ENCODE data around the gene SRPRA. TPM values are rescaled to one million over a fixed set of nuclear protein-coding genes. Genes with fewer than 3 reads are reported as not detected.

The SRPRA gene
- total RNA-seq, 1 experiment from 2014 or later: 64.3 TPM

DNA sequence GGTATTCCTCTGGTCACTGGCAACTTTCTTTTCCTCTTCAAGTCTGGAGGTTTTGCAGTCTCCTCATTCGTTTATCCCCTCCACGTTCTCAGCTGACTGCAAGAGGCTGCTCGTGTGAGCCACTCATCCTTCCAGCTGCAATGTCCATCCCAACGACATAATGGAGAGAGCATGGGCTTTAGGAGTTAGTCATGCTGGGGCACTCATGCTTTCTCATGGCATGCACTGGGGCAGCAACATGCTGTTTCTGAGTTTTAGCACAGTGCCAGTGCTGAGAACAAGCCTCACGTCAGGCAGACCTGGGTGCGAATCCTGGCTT lies 42.3 kb upstream of the SRPRA start:
- H3K79me1 ChIP-seq (ENCODE audit: insufficient read depth, low read depth, low read length, poor library complexity, severe bottlenecking): no peaks in the 10 kb centered on the region
- no peak overlapping the region for H2BK5ac ChIP-seq (ENCODE audit: insufficient read length, low read length)
- H3K18ac ChIP-seq (ENCODE audit: insufficient read length, low read depth, low read length): no peak overlapping the region
- DNase-seq: no peak
- H2AFZ ChIP-seq (ENCODE audit: low read length): no peak overlapping the region
- H2AK5ac ChIP-seq (ENCODE audit: insufficient read length, low read length): no peak overlapping the region
- H3K9ac ChIP-seq (ENCODE audit: extremely low read depth, insufficient read length, low read length): no peak overlapping the region
- no peak overlapping the region for H4K8ac ChIP-seq (replicated peaks; ENCODE audit: insufficient read length, low read depth, low read length)
- no peak overlapping the region for H3K23ac ChIP-seq (ENCODE audit: insufficient read length, low read depth, low read length)
- no peaks in the 10 kb centered on the region for H3K27me3 Mint-ChIP-seq (ENCODE audit: low read depth)
- H3K36me3 Mint-ChIP-seq (ENCODE audit: insufficient read depth in 1 of 3, low read depth in 3 of 3): peaks cover 17 to 43% (median 36%) of the 10 kb centered on the region in 3 experiments; a peak in 6 of 7 replicates
- no peak overlapping the region for H4K91ac ChIP-seq (ENCODE audit: insufficient read length, low read depth, low read length)
- H3K27me3 ChIP-seq (ENCODE audit: insufficient read depth, low read length): no peaks in the 10 kb centered on the region
- TF ChIP-seq, protein P1, sequence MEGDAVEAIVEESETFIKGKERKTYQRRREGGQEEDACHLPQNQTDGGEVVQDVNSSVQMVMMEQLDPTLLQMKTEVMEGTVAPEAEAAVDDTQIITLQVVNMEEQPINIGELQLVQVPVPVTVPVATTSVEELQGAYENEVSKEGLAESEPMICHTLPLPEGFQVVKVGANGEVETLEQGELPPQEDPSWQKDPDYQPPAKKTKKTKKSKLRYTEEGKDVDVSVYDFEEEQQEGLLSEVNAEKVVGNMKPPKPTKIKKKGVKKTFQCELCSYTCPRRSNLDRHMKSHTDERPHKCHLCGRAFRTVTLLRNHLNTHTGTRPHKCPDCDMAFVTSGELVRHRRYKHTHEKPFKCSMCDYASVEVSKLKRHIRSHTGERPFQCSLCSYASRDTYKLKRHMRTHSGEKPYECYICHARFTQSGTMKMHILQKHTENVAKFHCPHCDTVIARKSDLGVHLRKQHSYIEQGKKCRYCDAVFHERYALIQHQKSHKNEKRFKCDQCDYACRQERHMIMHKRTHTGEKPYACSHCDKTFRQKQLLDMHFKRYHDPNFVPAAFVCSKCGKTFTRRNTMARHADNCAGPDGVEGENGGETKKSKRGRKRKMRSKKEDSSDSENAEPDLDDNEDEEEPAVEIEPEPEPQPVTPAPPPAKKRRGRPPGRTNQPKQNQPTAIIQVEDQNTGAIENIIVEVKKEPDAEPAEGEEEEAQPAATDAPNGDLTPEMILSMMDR (conservative IDR thresholded peaks at IDR 0.05): no peak
- no peak overlapping the region for H4K5ac ChIP-seq (ENCODE audit: insufficient read length, low read depth, low read length)
- no peaks in the 10 kb centered on the region for H3K79me2 ChIP-seq (ENCODE audit: insufficient read depth, low read length)
- no peaks in the 10 kb centered on the region for H3K4me1 ChIP-seq (ENCODE audit: insufficient read depth, low read length)
- no peak overlapping the region for H3K14ac ChIP-seq (ENCODE audit: insufficient read depth, low read length)
- no CpG with 5 or more reads among the region's 6 CpGs for WGBS (ENCODE audit: extremely low coverage, insufficient read length, low lambda C conversion rate)
- no peak overlapping the region for H3K27ac ChIP-seq (ENCODE audit: insufficient read length, low read depth, low read length)
- no peak overlapping the region for H2BK12ac ChIP-seq (ENCODE audit: insufficient read length, low read depth, low read length)
- H3K27ac Mint-ChIP-seq: no peak overlapping the region
- H2BK120ac ChIP-seq (ENCODE audit: low read depth, low read length, poor library complexity, severe bottlenecking): no peak overlapping the region
- H4K20me1 ChIP-seq (ENCODE audit: control insufficient read depth, insufficient read depth, insufficient read length): no peaks in the 10 kb centered on the region
- no peak overlapping the region for H3T11ph ChIP-seq (ENCODE audit: low read length)
- H3K23me2 ChIP-seq (ENCODE audit: insufficient read length, low read depth, low read length, poor library complexity, severe bottlenecking): no peaks in the 10 kb centered on the region
- H3K4ac ChIP-seq (ENCODE audit: low read depth, low read length): no peak overlapping the region
- H3K4me2 ChIP-seq (ENCODE audit: insufficient read depth, insufficient read length, low read length): no peak overlapping the region
- H3K9me3 Mint-ChIP-seq: no peaks in the 10 kb centered on the region
- no peak overlapping the region for H3K56ac ChIP-seq (ENCODE audit: insufficient read length, low read depth, low read length)
- no peaks in the 10 kb centered on the region for H3K9me3 ChIP-seq (ENCODE audit: control insufficient read depth, low read depth, low read length)
- H3K4me3 Mint-ChIP-seq: no peak overlapping the region
- H2BK15ac ChIP-seq (ENCODE audit: low read depth, low read length): no peak overlapping the region
- no peak overlapping the region for H2BK20ac ChIP-seq (ENCODE audit: low read depth, low read length, poor library complexity, severe bottlenecking)
- H3K4me1 Mint-ChIP-seq: peaks cover 0 to 2% of the 10 kb centered on the region in 2 experiments; a peak in 1 of 4 replicates
